Stomach (tissue), 4 donors: ENCODE results near the gene RAB6B.

Experiments
- CTCF ChIP-seq, 7 experiments: fragments of 450-650 bp in 4 of 7; fragments of 200-600 bp in 3 of 7; sonication (generic) in 3 of 7; IDR thresholded peaks; one replicate each; pipeline ENCODE4 v1.5.1; 2016 to 2019; ENCODE audit warnings: antibody characterized with exemption in 7 of 7, control low read depth in 2 of 7, mild to moderate bottlenecking in 1 of 7
- EP300 ChIP-seq: sonication (generic); formaldehyde crosslinking; IDR thresholded peaks from one replicate; pipeline ENCODE4 v1.6.1; 2017; ENCODE audit warnings: antibody characterized with exemption

DNA sequence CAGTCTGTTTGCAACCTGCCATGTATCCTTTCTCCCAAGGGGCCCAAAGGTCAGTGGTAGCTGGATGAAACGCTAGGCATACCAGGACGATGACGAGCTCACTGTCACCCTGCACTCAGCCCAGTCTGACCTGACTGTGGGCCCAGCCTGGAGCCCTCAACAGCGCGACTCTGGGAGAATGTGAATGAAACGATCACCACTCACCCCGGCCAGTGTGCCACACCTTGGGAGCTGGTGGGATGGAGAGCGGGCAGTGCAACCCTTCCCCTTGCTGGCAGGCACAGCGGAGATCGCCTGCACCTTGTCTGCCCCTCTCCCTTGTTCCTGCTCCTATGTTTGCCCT is 62.9 kb downstream of the RAB6B start:
- TF ChIP-seq CTCF (IDR thresholded peaks at IDR 0.05): no peak
- TF ChIP-seq EP300: no peak
